Peyer's patch (tissue), 4 donors: Measurements from ENCODE around the gene ARSG. TPM values are rescaled to one million over a fixed set of nuclear protein-coding genes. Genes with fewer than 3 reads are reported as not detected.

Experiments
- DNase-seq, 3 donors: peaks; one replicate each; pipeline ENCODE4 v3.0.0-alpha.2; 2017 to 2019
- H3K27ac ChIP-seq, 4 donors: fragments of 200-600 bp; sonication (generic); one replicate each; pipeline ENCODE4 v1.5.1; 2016 to 2019
- H3K27me3 ChIP-seq, 2 donors: fragments of 200-600 bp; sonication (generic); one replicate each; pipeline ENCODE4 v1.5.1; 2019
- H3K36me3 ChIP-seq, 3 donors: fragments of 200-600 bp; sonication (generic); one replicate each; pipeline ENCODE4 v1.5.1; 2016 to 2019
- H3K4me1 ChIP-seq, 4 donors: fragments of 200-600 bp; sonication (generic); one replicate each; pipeline ENCODE4 v1.5.1; 2016 to 2019
- H3K4me3 ChIP-seq, 4 donors: fragments of 200-600 bp; sonication (generic); 1 replicate in 3 of 4; 2 replicates in 1 of 4; pipeline ENCODE4 v1.5.1; 2016 to 2019; ENCODE audit warnings: mild to moderate bottlenecking in 1 of 4
- H3K9me3 ChIP-seq, 4 donors: fragments of 200-600 bp; sonication (generic); one replicate each; pipeline ENCODE4 v1.5.1; 2016 to 2019; ENCODE audit warnings: mild to moderate bottlenecking in 1 of 4
- POLR2A ChIP-seq, 2 donors: fragments of 450-650 bp; IDR thresholded peaks; one replicate each; pipeline ENCODE4 v1.5.1; 2017; ENCODE audit warnings: antibody characterized with exemption in 2 of 2, mild to moderate bottlenecking in 2 of 2, moderate library complexity in 2 of 2
- total RNA-seq, 4 donors: library from RNA; depleted of rRNA; stranded (reverse); fragments of >200 nt; gene quantifications; one replicate each; pipeline ENCODE4 v1.1.0, GENCODE V29; 2016
- TF ChIP-seq, protein P1 (sequence below), 6 experiments: fragments of 450-650 bp in 4 of 6; fragments of 200-600 bp in 2 of 6; sonication (generic) in 1 of 6; IDR thresholded peaks; one replicate each; pipeline ENCODE4 v1.5.1; 2017 to 2019; ENCODE audit warnings: antibody characterized with exemption in 6 of 6, mild to moderate bottlenecking in 3 of 6, moderate library complexity in 1 of 6

Gene ARSG
- total RNA-seq, 4 donors from 2014 or later = 0.70 to 29.7 (median 2.0) TPM

DNA sequence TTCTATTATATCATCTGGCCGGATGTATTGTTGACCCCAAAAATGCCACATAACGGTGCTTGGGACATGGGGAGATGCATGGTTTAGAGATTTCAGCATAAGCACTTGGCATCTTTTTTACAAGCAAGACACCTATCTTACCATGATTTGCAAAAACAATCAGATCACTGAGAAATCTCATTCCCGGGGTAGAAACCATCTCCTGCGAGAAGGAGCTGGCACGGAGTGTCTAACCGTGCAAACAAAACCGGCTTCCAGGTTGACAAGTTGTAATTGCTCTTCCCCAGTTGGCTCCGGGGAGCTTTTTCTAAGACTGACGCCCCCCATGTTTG is 1.4 kb upstream of the ARSG start:
- peak overlapping the region in 2 of 4 donors; percentile 90 to 99 for H3K27ac ChIP-seq
- H3K27me3 ChIP-seq = peaks cover 0 to 26% of the 10 kb centered on the region in 2 donors
- DNase-seq = no peak
- TF ChIP-seq, protein P1, sequence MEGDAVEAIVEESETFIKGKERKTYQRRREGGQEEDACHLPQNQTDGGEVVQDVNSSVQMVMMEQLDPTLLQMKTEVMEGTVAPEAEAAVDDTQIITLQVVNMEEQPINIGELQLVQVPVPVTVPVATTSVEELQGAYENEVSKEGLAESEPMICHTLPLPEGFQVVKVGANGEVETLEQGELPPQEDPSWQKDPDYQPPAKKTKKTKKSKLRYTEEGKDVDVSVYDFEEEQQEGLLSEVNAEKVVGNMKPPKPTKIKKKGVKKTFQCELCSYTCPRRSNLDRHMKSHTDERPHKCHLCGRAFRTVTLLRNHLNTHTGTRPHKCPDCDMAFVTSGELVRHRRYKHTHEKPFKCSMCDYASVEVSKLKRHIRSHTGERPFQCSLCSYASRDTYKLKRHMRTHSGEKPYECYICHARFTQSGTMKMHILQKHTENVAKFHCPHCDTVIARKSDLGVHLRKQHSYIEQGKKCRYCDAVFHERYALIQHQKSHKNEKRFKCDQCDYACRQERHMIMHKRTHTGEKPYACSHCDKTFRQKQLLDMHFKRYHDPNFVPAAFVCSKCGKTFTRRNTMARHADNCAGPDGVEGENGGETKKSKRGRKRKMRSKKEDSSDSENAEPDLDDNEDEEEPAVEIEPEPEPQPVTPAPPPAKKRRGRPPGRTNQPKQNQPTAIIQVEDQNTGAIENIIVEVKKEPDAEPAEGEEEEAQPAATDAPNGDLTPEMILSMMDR (IDR thresholded peaks at IDR 0.05) = no peak
- TF ChIP-seq POLR2A (IDR thresholded peaks at IDR 0.05) = no peak
- H3K4me1 ChIP-seq = peaks cover 0 to 29% (median 16%) of the 10 kb centered on the region in 4 donors
- peak overlapping the region; percentile 65 to 90 (median 74) for H3K4me3 ChIP-seq
- no peaks in the 10 kb centered on the region for H3K9me3 ChIP-seq
- no peaks in the 10 kb centered on the region for H3K36me3 ChIP-seq

DNA sequence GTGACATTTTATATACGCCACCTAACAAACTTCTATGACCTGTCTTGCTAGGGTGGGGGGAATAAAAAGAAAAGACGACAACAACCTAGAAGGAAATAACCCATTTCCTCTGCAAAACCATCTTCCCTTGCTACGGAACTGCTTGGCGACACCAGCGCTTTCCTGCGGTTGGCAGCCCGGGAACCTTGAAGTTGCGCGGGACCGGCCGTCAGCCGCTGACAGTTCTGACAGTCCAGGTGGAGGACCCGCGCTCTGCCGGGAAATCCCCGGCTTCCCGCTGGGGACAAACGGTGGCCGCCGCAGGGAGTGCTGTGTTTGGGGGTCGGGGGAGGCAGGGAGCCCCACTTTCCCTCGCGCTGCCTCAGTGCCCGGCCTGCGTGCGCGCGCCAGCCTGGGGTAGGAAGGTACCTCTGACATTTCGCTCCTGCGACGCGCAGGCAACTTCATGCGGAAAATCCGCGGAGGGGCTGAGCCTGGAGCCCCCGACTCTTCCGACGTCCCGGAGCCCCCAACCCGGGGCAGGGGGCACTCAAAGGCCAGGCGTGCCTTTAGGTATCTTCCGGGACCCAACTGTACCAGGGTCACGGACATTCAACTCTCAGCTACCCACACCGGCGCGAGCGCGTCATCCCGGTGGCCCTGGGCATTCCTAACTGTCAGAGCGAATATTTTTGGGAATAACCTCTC is 884 bp upstream of the ARSG start:
- Histone ChIP-seq H3K27me3 (peaks cover 0 to 26% of the 10 kb centered on the region in 2 donors), H3K27ac (peak overlapping the region; percentile 88 to 99 (median 90)), H3K9me3 (no peaks in the 10 kb centered on the region), H3K4me3 (peak overlapping the region; percentile 65 to 90 (median 74)), H3K4me1 (peaks cover 0 to 29% (median 16%) of the 10 kb centered on the region in 4 donors), H3K36me3 (no peaks in the 10 kb centered on the region)
- no peak for TF ChIP-seq POLR2A (IDR thresholded peaks at IDR 0.05)
- TF ChIP-seq, protein P1 (IDR thresholded peaks at IDR 0.05) = no peak
- DNase-seq = peak; percentile 52 to 74 (median 62)

DNA sequence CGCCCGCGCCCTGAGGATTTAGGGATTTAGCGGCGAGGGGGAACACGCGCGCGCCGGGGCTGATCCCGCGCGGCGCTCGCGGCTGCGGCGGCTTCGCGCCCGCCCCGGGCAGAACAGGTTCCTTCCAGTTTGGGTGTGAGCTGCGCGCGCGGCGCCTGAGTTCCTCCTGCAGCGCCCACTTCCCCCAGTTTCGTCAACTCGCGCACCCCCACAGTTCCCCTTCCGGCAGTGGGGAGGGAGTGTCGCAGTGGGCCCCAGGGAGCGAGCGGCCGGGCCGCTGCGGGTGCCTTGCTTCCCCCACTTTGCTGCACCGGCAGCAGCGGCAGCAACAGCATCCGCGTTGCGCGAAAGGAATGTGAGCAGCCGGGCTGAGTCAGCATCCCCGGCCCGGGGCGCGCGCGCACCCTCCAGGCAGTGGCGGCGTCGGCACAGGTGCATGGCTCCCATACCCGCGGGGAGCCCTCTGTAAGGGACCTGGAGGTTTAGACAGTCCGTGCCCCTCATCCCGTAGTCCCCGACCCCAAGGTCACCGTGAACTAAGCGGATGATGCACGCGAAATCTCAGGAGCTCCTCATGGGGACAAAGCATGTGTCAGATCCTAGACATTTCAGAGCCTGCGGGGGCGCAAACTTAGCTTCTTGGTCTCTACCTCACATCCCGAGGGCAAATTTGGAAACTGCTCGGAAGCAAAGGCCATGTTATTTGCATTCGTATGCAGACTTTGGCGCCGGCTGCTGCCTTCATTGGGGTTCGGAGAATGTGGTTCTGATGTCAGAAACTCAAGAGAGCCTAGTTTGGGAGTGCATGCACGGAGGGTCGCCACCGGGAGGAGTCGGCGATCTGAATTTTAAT is 767 bp downstream of the ARSG start:
- Histone ChIP-seq H3K4me1 (peaks cover 0 to 29% (median 16%) of the 10 kb centered on the region in 4 donors), H3K9me3 (no peaks in the 10 kb centered on the region), H3K4me3 (peak overlapping the region; percentile 65 to 90 (median 74)), H3K27me3 (peaks cover 0 to 26% of the 10 kb centered on the region in 2 donors), H3K36me3 (no peaks in the 10 kb centered on the region), H3K27ac (peak overlapping the region; percentile 88 to 99 (median 90))
- TF ChIP-seq POLR2A (IDR thresholded peaks at IDR 0.05) = peak; percentile 49 to 51
- TF ChIP-seq, protein P1 (IDR thresholded peaks at IDR 0.05) = no peak
- peak; percentile 72 to 96 (median 92) for DNase-seq

GRCh38 chr17:68292689-68293040 is 1.4 kb downstream of the ARSG start:
- H3K36me3 ChIP-seq = no peaks in the 10 kb centered on the region
- H3K27ac ChIP-seq = peak overlapping the region; percentile 88 to 99 (median 90)
- no peaks in the 10 kb centered on the region for H3K9me3 ChIP-seq
- TF ChIP-seq POLR2A (IDR thresholded peaks at IDR 0.05) = no peak
- TF ChIP-seq, protein P1 (IDR thresholded peaks at IDR 0.05) = no peak
- peaks cover 0 to 29% (median 16%) of the 10 kb centered on the region in 4 donors for H3K4me1 ChIP-seq
- H3K4me3 ChIP-seq = peak overlapping the region; percentile 65 to 90 (median 74)
- DNase-seq = no peak
- H3K27me3 ChIP-seq = peaks cover 0 to 26% of the 10 kb centered on the region in 2 donors

DNA sequence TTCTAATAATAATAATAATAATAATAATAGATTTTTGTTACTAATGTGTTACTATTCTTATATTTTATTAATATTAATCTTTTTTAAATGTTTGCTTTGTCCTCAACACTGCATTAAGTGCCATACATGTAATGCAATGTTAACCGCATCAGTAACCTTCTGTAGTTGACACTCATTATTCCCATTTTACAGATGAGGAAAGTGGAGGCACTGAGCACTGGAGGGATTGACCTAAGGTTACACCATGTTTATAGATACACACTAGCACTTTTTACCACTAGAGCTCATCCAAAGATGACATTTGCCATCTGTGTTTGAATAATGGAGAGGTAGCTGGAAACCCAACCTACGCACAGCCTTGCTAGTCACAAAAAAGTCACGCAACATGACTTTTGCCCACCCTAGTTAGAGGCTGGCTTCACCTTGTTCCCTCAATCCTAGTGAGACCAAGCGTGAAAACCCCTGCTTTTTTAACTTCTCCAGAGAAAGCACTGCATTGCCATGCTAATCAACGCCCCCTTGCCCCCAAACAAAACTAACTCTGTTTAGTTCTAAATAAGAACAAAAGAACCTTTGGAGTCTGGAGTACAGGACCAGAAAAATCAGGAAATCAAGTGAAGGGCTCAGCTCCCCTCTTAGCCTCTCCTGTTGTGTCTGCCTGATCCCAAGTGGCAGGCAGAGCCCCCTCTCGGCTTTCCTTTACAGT is 2.3 kb downstream of the ARSG start:
- H3K36me3 ChIP-seq = no peaks in the 10 kb centered on the region
- no peak for DNase-seq
- no peak overlapping the region for H3K27ac ChIP-seq
- H3K4me1 ChIP-seq = peaks cover 0 to 29% (median 16%) of the 10 kb centered on the region in 4 donors
- peaks cover 0 to 26% of the 10 kb centered on the region in 2 donors for H3K27me3 ChIP-seq
- H3K4me3 ChIP-seq = no peak overlapping the region
- H3K9me3 ChIP-seq = no peaks in the 10 kb centered on the region
- no peak for TF ChIP-seq POLR2A (IDR thresholded peaks at IDR 0.05)
- TF ChIP-seq, protein P1 (IDR thresholded peaks at IDR 0.05) = no peak
